ENCODE results near the gene SRPK2. TPM values are rescaled to one million over a fixed set of nuclear protein-coding genes. Genes with fewer than 3 reads are reported as not detected.

The SRPK2 gene
- polyA plus RNA-seq, 1 experiment: 10.8 TPM

DNA sequence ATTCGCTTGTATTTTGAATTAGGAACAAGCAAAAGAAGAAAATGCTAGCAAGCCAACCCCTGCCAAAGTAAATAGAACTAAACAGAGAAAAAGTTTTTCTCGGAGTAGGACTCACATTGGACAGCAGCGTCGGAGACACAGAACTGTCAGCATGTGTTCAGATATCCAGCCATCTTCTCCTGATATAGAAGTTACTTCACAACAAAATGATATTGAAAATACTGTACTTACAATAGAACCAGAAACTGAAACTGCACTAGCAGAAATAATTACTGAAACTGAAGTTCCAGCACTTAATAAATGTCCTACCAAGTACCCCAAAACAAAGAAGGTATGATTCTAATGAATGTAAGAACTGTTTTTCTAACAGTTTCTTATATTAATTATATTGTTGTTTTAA is 286.9 kb downstream of the SRPK2 start:
- Histone ChIP-seq H3K4me3 (ENCODE audit: low read depth, low read length) (no peak overlapping the region), H3K27me3 (ENCODE audit: control insufficient read depth, insufficient read depth, low read length) (no peaks in the 10 kb centered on the region), H3K36me3 (ENCODE audit: control insufficient read depth, insufficient read depth, low read length) (peaks cover 1% of the 10 kb centered on the region; the same call in 1 of the 2 replicates)
- ChIA-PET CTCF (no interaction called here), POLR2A (no interaction called here)
- DNase-seq (ENCODE audit: low read depth): no peak
- TF ChIP-seq, protein P1, sequence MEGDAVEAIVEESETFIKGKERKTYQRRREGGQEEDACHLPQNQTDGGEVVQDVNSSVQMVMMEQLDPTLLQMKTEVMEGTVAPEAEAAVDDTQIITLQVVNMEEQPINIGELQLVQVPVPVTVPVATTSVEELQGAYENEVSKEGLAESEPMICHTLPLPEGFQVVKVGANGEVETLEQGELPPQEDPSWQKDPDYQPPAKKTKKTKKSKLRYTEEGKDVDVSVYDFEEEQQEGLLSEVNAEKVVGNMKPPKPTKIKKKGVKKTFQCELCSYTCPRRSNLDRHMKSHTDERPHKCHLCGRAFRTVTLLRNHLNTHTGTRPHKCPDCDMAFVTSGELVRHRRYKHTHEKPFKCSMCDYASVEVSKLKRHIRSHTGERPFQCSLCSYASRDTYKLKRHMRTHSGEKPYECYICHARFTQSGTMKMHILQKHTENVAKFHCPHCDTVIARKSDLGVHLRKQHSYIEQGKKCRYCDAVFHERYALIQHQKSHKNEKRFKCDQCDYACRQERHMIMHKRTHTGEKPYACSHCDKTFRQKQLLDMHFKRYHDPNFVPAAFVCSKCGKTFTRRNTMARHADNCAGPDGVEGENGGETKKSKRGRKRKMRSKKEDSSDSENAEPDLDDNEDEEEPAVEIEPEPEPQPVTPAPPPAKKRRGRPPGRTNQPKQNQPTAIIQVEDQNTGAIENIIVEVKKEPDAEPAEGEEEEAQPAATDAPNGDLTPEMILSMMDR (IDR thresholded peaks at IDR 0.05; ENCODE audit: insufficient read depth, low read depth, low read length): no peak

DNA sequence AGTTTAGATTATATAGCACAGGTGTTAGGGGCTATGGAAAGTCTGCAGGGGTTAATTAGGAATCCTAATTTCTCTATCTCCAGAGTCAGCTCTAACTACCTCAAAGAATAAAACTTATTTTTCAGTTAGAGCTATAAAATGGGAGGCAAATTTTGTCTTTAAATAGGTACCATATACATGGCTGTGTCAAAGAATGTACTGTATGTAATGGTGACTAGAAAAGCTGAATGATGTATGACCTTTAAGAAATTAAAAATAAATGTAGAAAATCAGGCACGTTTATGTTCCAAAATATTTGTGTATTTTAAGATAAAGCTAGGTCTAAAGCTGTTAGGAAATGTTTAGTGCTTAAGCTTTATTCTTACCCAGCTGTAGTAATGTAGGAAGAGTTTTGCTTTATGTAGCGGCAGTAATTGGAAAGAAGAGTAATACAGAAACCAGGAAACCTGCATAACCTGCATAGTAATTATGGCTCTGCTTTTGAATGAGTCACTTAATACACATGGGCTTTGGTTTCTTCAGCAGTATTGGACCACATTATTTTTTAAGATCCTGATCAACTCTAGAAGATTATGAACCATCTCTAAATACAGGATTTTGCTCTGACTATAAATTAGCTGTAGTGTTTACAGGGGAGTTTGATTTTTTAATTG is 289.7 kb downstream of the SRPK2 start:
- H3K27me3 ChIP-seq (ENCODE audit: control insufficient read depth, insufficient read depth, low read length): no peaks in the 10 kb centered on the region
- no peaks in the 10 kb centered on the region for H3K36me3 ChIP-seq (ENCODE audit: control insufficient read depth, insufficient read depth, low read length)
- DNase-seq (ENCODE audit: low read depth): no peak
- ChIA-PET POLR2A (interaction anchor here (0.8 kb wide), 1 partner anchor 127 kb away, joined by 4 read pairs; no protein-coding TSS in a partner anchor), CTCF (interaction anchor here (1.0 kb wide), 1 partner anchor 116 kb away, joined by 3 read pairs; no protein-coding TSS in a partner anchor)
- TF ChIP-seq, protein P1 (IDR thresholded peaks at IDR 0.05; ENCODE audit: insufficient read depth, low read depth, low read length): no peak
- H3K4me3 ChIP-seq (ENCODE audit: low read depth, low read length): no peak overlapping the region

DNA sequence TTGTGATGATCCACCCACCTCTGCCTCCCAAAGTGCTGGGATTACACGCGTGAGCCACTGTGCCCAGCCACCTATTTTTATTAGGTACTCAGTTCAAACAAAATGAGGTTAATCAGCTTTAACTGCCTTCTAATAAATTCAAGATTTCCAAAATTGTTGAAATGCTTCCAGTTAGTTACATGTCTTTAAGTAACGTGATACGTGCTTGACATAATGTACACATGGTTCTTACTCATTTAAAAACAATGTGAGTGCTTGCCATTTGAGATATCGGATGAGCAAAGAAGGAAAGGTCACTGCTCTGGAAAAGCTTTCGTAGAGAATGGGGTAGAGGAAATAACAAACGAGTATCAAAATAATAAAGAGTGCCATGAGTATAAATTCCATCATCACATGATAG is 291.1 kb downstream of the SRPK2 start:
- no peaks in the 10 kb centered on the region for H3K27me3 ChIP-seq (ENCODE audit: control insufficient read depth, insufficient read depth, low read length)
- H3K4me3 ChIP-seq (ENCODE audit: low read depth, low read length): no peak overlapping the region
- peak; percentile 65 for DNase-seq (ENCODE audit: low read depth)
- CTCF ChIA-PET: no interaction called here
- TF ChIP-seq, protein P1 (IDR thresholded peaks at IDR 0.05; ENCODE audit: insufficient read depth, low read depth, low read length): no peak
- no peaks in the 10 kb centered on the region; the same call in 1 of the 2 replicates for H3K36me3 ChIP-seq (ENCODE audit: control insufficient read depth, insufficient read depth, low read length)
- POLR2A ChIA-PET: no interaction called here

DNA sequence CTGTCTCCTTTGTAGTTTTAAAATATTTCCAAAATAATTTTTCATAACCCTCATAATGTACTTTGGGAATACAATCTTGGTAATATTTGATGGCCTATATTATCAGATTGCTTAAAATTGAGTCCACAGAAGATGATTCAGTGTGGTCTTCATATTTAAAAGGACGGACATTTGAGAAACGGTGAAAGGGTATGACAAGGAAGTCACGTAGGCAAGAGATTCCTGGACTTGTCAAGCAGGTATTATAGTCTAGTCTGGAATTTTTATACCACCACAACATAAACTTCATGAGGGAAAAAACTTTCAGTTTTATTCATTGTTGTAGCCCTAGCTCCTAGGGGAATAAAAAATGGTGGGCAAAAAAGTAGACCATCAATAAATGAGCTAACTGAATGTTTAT is 292.4 kb downstream of the SRPK2 start:
- ChIA-PET POLR2A (no interaction called here), CTCF (no interaction called here)
- Histone ChIP-seq H3K4me3 (ENCODE audit: low read depth, low read length) (no peak overlapping the region), H3K36me3 (ENCODE audit: control insufficient read depth, insufficient read depth, low read length) (no peaks in the 10 kb centered on the region; the same call in 1 of the 2 replicates), H3K27me3 (ENCODE audit: control insufficient read depth, insufficient read depth, low read length) (no peaks in the 10 kb centered on the region)
- TF ChIP-seq, protein P1 (IDR thresholded peaks at IDR 0.05; ENCODE audit: insufficient read depth, low read depth, low read length): no peak
- DNase-seq (ENCODE audit: low read depth): no peak

DNA sequence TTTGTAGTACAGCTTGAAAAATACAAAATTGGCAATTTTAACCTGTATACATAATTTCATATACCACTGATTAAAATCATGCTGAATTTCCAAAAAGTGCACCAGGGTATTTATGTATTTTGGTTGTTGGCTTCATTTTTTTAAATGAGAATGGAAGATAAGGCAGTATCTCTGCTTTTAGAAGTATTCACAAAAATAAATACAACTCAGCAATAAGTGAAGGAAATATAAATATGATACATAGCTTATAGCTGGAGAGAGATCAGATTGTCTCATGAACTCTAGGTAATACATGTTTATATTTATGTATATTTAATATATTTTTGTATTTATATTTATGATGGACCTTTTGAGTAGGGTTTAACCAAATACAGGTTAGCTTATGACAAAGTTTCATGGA is 293.8 kb downstream of the SRPK2 start:
- Histone ChIP-seq H3K36me3 (ENCODE audit: control insufficient read depth, insufficient read depth, low read length) (peaks cover 1% of the 10 kb centered on the region), H3K4me3 (ENCODE audit: low read depth, low read length) (no peak overlapping the region), H3K27me3 (ENCODE audit: control insufficient read depth, insufficient read depth, low read length) (no peaks in the 10 kb centered on the region)
- CTCF ChIA-PET: no interaction called here
- POLR2A ChIA-PET: no interaction called here
- TF ChIP-seq, protein P1 (IDR thresholded peaks at IDR 0.05; ENCODE audit: insufficient read depth, low read depth, low read length): no peak
- DNase-seq (ENCODE audit: low read depth): no peak
